ENCODE measurements around the gene ZNF567.

GRCh38 chr19:36748431-36749275, 61.2 kb downstream of the ZNF567 start:
- no peak for TF ChIP-seq CTCF (IDR thresholded peaks at IDR 0.05)
- TF ChIP-seq EZH2 (IDR thresholded peaks at IDR 0.05; ENCODE audit: borderline replicate concordance, insufficient read depth, low read depth, low read length, poor library complexity, severe bottlenecking), result no peak
